Endodermal cell (in vitro differentiated cells): ENCODE measurements around the gene MYOT. TPM values are rescaled to one million over a fixed set of nuclear protein-coding genes. Genes with fewer than 3 reads are reported as not detected.

ENCODE experiments used
- DNase-seq: peaks from one replicate; pipeline ENCODE4 v3.0.0-alpha.2; 2017
- H3K27ac ChIP-seq: 2 replicates; pipeline ENCODE4 v1.5.1; 2013; ENCODE audit warnings: mild to moderate bottlenecking, low read depth, low read length, moderate library complexity
- H3K27me3 ChIP-seq: 2 replicates; pipeline ENCODE4 v1.6.1; 2013; ENCODE audit warnings: mild to moderate bottlenecking, low read length, moderate library complexity; ENCODE audit not compliant: insufficient read depth, control insufficient read depth, poor library complexity, severe bottlenecking
- H3K36me3 ChIP-seq: 2 replicates; pipeline ENCODE4 v1.7.0; 2013; ENCODE audit warnings: mild to moderate bottlenecking, low read length, moderate library complexity; ENCODE audit not compliant: control insufficient read depth, insufficient read depth
- H3K4me1 ChIP-seq: one replicate; pipeline ENCODE4 v1.7.0; 2013; ENCODE audit warnings: low read length; ENCODE audit not compliant: control insufficient read depth, insufficient read depth
- H3K4me3 ChIP-seq: 2 replicates; pipeline ENCODE4 v1.5.1; 2013; ENCODE audit warnings: mild to moderate bottlenecking, low read length, moderate library complexity
- H3K9ac ChIP-seq: 2 replicates; pipeline ENCODE4 v1.6.1; 2013; ENCODE audit warnings: mild to moderate bottlenecking, low read length, moderate library complexity; ENCODE audit not compliant: poor library complexity, severe bottlenecking; ENCODE audit errors: extremely low read depth
- H3K9me3 ChIP-seq: 2 replicates; pipeline ENCODE4 v1.6.1; 2013; ENCODE audit warnings: mild to moderate bottlenecking, low read length, moderate library complexity; ENCODE audit not compliant: control insufficient read depth
- H3K27ac Mint-ChIP-seq: 2 replicates; pipeline ENCODE4 v1.8.0; 2020; ENCODE audit warnings: mixed read lengths
- H3K27me3 Mint-ChIP-seq: 2 replicates; pipeline ENCODE4 v1.8.0; 2021; ENCODE audit warnings: mild to moderate bottlenecking, mixed read lengths; ENCODE audit not compliant: insufficient read depth
- H3K36me3 Mint-ChIP-seq: 2 replicates; pipeline ENCODE4 v1.8.0; 2020; ENCODE audit warnings: low read depth, mixed read lengths
- H3K4me1 Mint-ChIP-seq: 2 replicates; pipeline ENCODE4 v1.8.0; 2020; ENCODE audit warnings: mixed read lengths
- H3K4me3 Mint-ChIP-seq: 2 replicates; pipeline ENCODE4 v1.8.0; 2020; ENCODE audit warnings: mild to moderate bottlenecking, moderate library complexity, mixed read lengths
- H3K9me3 Mint-ChIP-seq: 2 replicates; pipeline ENCODE4 v1.8.0; 2020; ENCODE audit warnings: mild to moderate bottlenecking, mixed read lengths
- WGBS, 2 experiments: methylation state at CpG; one replicate each; pipeline versions ENCODE4 v1.1.5 to v1.1.7; 2013; ENCODE audit warnings: missing lambda C conversion rate in 2 of 2, mixed read lengths in 1 of 2; ENCODE audit not compliant: insufficient coverage in 1 of 2, insufficient read length in 1 of 2; 5-methylcytosine and 5-hydroxymethylcytosine counted together
- total RNA-seq, 2 donors: library from RNA; stranded (reverse); fragmentation: NEBNext Ultra II Directional in 1 of 2; extraction: Animal tissue kit (Norgen Biotek cat#: 25700) in 1 of 2; gene quantifications; 2 replicates in 1 of 2; 3 replicates in 1 of 2; pipeline ENCODE4 v1.2.1, GENCODE V29; 2021
- TF ChIP-seq, protein P1 (sequence below): fragments of 200-600 bp; sonication (generic); conservative IDR thresholded peaks from 2 replicates; pipeline ENCODE4 v1.5.0; 2021; ENCODE audit warnings: antibody characterized with exemption, mild to moderate bottlenecking

Gene MYOT
- total RNA-seq, 2 donors from 2014 or later, result not detected

DNA sequence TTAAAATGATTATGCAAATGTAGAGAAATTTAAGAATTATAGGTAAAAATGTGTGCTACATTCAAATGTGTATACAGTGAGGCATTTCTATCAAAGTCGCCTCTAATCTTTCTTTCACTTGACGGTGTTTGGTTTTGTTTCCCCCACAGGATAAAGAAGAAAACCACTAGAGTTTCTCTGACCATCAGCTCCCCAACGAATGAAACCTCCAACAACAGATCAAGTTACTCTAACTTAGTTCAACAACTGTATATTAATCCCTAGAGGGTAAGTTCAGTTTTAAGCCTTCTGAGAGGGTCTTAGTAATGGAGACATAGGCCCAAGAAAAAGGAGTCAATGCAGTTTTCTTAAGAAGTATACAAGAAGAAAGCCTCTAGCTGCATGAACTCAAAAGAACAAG, 11.5 kb upstream of the MYOT start:
- Histone ChIP-seq H3K4me3 (no peak overlapping the region), H3K27ac (no peak overlapping the region), H3K9ac (no peak overlapping the region), H3K36me3 (no peaks in the 10 kb centered on the region), H3K4me1 (peaks cover 3% of the 10 kb centered on the region), H3K9me3 (no peaks in the 10 kb centered on the region), H3K27me3 (no peaks in the 10 kb centered on the region)
- no peaks in the 10 kb centered on the region for H3K4me1 Mint-ChIP-seq
- H3K27ac Mint-ChIP-seq, result no peak overlapping the region
- peaks cover 3% of the 10 kb centered on the region for H3K9me3 Mint-ChIP-seq
- TF ChIP-seq, protein P1, sequence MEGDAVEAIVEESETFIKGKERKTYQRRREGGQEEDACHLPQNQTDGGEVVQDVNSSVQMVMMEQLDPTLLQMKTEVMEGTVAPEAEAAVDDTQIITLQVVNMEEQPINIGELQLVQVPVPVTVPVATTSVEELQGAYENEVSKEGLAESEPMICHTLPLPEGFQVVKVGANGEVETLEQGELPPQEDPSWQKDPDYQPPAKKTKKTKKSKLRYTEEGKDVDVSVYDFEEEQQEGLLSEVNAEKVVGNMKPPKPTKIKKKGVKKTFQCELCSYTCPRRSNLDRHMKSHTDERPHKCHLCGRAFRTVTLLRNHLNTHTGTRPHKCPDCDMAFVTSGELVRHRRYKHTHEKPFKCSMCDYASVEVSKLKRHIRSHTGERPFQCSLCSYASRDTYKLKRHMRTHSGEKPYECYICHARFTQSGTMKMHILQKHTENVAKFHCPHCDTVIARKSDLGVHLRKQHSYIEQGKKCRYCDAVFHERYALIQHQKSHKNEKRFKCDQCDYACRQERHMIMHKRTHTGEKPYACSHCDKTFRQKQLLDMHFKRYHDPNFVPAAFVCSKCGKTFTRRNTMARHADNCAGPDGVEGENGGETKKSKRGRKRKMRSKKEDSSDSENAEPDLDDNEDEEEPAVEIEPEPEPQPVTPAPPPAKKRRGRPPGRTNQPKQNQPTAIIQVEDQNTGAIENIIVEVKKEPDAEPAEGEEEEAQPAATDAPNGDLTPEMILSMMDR, result no peak
- no peaks in the 10 kb centered on the region for H3K36me3 Mint-ChIP-seq
- no peak for DNase-seq
- WGBS, 2 experiments, result 83 to 91% methylated on average over 1 to 3 of the region's 3 CpGs
- no peaks in the 10 kb centered on the region for H3K27me3 Mint-ChIP-seq
- no peak overlapping the region for H3K4me3 Mint-ChIP-seq

DNA sequence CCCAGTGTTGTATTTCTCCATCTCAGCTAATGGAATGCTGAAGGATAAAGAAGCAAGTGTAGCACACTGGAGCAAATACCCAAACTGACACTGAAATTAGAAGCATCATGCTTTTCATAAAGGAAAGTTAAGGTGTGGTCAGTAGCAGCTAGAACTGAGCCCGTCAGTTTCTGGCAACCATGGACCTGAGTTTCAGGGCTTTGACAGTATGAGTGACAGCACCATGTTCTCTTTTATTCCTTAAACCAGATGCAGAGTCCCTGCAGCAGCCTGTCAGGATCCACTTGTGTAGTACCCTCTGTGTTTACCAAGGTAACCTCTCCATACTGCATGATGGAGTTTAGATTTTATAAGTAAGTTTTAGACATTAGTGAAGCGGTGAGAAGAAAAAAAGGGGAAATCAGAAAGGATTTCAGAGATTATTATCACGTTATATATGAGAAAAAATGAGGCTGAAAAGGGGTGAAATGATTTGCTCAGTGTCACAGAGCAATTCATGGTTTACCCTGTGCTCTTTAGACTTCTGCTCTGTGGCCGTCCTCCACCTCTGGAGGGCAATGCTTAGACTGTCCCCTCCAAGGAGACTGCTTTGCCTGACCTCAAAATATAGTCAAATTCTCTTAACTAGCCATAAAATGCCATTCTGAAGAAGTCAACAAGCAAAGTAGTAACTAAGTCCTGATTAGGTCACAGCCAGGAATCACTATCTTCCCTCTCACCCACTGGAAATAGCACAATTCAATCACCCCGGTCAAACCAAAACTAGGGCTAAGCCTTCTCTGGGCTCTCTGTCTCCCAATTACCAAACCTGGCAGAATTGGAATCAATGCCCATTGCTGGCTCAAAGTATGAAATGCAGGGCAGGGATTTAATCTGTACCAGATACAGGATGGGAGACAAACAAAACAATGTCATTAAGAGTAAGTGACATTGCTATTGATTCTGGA, 10.5 kb upstream of the MYOT start:
- no peak overlapping the region for H3K27ac ChIP-seq
- Mint-ChIP-seq H3K27me3 (no peaks in the 10 kb centered on the region), H3K4me3 (no peak overlapping the region), H3K4me1 (no peaks in the 10 kb centered on the region), H3K27ac (no peak overlapping the region), H3K36me3 (no peaks in the 10 kb centered on the region), H3K9me3 (peaks cover 3% of the 10 kb centered on the region)
- no peaks in the 10 kb centered on the region for H3K36me3 ChIP-seq
- no peak overlapping the region for H3K4me3 ChIP-seq
- no peak overlapping the region for H3K9ac ChIP-seq
- H3K9me3 ChIP-seq, result no peaks in the 10 kb centered on the region
- WGBS, 2 experiments, result 80 to 86% methylated on average over 4 to 5 of the region's 5 CpGs
- no peak for DNase-seq
- H3K4me1 ChIP-seq, result peaks cover 3% of the 10 kb centered on the region
- no peaks in the 10 kb centered on the region for H3K27me3 ChIP-seq
- TF ChIP-seq, protein P1, result no peak

DNA sequence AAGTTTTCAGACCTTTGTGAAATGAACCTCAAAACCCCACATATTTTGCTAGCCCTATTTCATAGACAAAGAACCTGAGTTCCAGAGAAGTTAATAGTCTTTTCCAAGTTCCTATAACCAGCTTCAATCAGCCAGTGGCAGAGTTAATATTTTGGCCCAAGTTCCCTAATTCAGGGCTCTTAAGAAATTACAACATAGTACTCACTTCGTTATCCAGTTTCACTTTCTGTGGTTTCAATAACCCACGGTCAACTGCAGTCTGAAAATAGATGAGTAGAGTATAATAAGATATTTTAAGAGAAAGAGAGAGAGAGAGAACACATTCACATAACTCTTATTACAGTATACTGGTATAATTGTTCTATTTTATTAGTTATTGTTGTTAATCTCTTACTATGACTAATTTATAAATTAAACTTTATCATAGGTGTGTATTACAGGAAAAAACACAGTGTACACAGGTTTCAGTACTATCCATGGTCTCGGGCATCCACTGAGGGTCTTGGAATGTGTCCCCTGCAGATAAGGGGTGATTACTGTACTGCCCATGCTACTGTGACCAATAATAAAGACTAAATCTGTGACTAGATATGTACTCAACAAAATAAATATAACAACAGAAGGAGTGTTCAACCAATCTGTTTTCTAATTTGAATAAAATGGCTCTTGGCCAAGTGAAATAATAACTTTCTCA, 9.3 kb upstream of the MYOT start:
- no peak overlapping the region for H3K4me3 Mint-ChIP-seq
- no peaks in the 10 kb centered on the region for H3K36me3 ChIP-seq
- H3K27ac ChIP-seq, result no peak overlapping the region
- 95% methylated on average over 2 of the region's 3 CpGs; no CpG with 5 or more reads in 1 of the 2 experiments for WGBS, 2 experiments
- no peak for DNase-seq
- peaks cover 1% of the 10 kb centered on the region for H3K9me3 Mint-ChIP-seq
- H3K4me1 Mint-ChIP-seq, result no peaks in the 10 kb centered on the region
- no peak overlapping the region for H3K4me3 ChIP-seq
- H3K4me1 ChIP-seq, result peaks cover 3% of the 10 kb centered on the region
- TF ChIP-seq, protein P1, result no peak
- no peaks in the 10 kb centered on the region for H3K36me3 Mint-ChIP-seq
- no peaks in the 10 kb centered on the region for H3K27me3 Mint-ChIP-seq
- no peak overlapping the region for H3K27ac Mint-ChIP-seq
- no peak overlapping the region for H3K9ac ChIP-seq
- H3K9me3 ChIP-seq, result no peaks in the 10 kb centered on the region
- no peaks in the 10 kb centered on the region for H3K27me3 ChIP-seq
